ENCODE results near the gene EDEM2.
"Not testable (repeated sequence)": the region's sequence is repeated elsewhere in the genome, so short reads cannot be mapped to it uniquely, and the experiment has no call there.

Gene EDEM2, protein sequence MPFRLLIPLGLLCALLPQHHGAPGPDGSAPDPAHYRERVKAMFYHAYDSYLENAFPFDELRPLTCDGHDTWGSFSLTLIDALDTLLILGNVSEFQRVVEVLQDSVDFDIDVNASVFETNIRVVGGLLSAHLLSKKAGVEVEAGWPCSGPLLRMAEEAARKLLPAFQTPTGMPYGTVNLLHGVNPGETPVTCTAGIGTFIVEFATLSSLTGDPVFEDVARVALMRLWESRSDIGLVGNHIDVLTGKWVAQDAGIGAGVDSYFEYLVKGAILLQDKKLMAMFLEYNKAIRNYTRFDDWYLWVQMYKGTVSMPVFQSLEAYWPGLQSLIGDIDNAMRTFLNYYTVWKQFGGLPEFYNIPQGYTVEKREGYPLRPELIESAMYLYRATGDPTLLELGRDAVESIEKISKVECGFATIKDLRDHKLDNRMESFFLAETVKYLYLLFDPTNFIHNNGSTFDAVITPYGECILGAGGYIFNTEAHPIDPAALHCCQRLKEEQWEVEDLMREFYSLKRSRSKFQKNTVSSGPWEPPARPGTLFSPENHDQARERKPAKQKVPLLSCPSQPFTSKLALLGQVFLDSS

GRCh38 chr20:35146920-35147574, at the start of gene EDEM2:
EDEM2 (minus strand) TSS chr20:35147336; CDS start chr20:35147258, 78 bp downstream.
- peaks cover 36% of the 10 kb centered on the region for H3K4me1 Mint-ChIP-seq (ENCODE audit: low read depth)
- peak within 1 kb of the TSS; percentile 93 for H3K27ac Mint-ChIP-seq
- H3K4me3 Mint-ChIP-seq = peak within 1 kb of the TSS; percentile 91
- H3K27me3 Mint-ChIP-seq = no peaks in the 10 kb centered on the region
- H3K9me3 Mint-ChIP-seq = no peaks in the 10 kb centered on the region
- H3K36me3 Mint-ChIP-seq (ENCODE audit: low read depth) = peaks cover 14% of the 10 kb centered on the region

- H3K36me3 Mint-ChIP-seq (ENCODE audit: low read depth) = peaks cover 15% of the 10 kb centered on the region
- H3K27me3 Mint-ChIP-seq = no peaks in the 10 kb centered on the region
- no peaks in the 10 kb centered on the region for H3K4me1 Mint-ChIP-seq (ENCODE audit: low read depth)
- no peak overlapping the region for H3K4me3 Mint-ChIP-seq
- H3K9me3 Mint-ChIP-seq = peaks cover 21% of the 10 kb centered on the region
- H3K27ac Mint-ChIP-seq = no peak overlapping the region
These were observed 49.2 kb upstream of the EDEM2 start for GRCh38 chr20:35196313-35196712.

DNA sequence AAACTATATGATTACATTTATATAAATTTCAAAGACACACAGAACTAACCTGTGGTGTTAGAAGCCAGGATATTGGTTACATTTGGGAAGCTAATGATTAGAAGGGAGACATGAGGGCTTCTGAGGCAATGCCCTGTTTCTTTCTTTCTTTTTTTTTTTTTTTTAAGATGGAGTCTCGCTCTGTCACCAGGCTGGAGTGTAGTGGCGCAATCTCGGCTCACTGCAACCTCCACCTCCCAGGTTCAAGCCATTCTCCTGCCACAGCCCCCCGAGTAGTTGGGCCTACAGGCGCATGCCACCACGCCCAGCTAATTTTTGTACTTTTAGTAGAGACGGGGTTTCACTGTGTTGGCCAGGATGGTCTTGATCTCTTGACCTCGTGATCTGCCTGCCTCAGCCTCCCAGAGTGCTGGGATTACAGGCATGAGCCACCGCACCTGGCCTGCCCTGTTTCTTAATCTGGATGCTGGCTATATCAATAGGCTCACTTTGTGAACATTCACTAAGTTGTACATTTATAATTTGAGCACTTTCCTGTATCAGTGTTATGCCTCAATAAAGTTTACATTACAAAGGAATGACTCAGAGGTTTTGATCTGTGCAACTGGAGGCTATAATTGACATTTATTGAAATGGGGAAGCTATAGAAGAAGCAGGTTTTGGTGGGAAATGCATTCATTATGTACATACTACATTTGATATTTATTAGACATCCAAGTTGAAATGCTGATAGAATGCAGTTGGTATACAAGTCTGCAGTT, 46.1 kb upstream of the EDEM2 start:
- H3K27ac Mint-ChIP-seq; H3K27me3 Mint-ChIP-seq; H3K4me1 Mint-ChIP-seq (ENCODE audit: low read depth); H3K4me3 Mint-ChIP-seq: not testable (repeated sequence)
- H3K36me3 Mint-ChIP-seq (ENCODE audit: low read depth) = peaks cover 12% of the 10 kb centered on the region
- H3K9me3 Mint-ChIP-seq = peaks cover 16% of the 10 kb centered on the region

GRCh38 chr20:35192118-35192872, 45.2 kb upstream of the EDEM2 start:
- peaks cover 14% of the 10 kb centered on the region for H3K9me3 Mint-ChIP-seq
- peaks cover 10% of the 10 kb centered on the region for H3K36me3 Mint-ChIP-seq (ENCODE audit: low read depth)
- H3K4me3 Mint-ChIP-seq = no peak overlapping the region
- H3K27ac Mint-ChIP-seq = no peak overlapping the region
- no peaks in the 10 kb centered on the region for H3K27me3 Mint-ChIP-seq
- no peaks in the 10 kb centered on the region for H3K4me1 Mint-ChIP-seq (ENCODE audit: low read depth)

DNA sequence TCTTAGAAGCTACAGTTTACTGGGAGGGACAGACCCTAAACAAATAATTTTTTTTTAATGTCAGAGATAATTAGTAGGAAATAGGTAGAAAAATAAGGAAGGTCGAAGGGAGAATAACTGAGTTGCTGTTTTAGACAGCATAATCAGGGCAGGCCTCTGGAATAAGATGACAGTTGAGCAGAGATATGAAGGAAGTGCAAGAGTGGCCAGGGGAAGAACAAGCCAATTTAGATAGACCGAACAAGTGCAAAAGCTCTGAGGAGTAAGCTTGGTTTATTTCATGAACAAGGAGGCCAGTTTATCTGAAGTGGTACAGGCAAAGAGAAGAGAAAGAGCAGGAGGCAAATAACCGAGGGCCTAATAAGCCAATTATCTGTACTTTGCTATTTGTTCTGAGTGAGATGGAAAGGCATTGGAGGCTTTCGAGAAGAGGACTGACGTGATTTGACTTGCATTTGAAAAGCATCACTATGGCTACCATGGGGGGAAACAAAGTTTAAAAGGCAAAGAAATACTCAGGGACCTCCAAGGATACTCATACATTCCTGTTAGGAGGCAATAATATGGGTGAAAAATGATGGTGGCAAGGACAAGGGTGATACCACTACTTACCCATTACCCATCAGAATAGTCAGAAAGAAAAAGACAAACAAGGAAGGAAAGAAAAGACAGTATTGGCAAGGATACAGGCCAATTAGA, 44.4 kb upstream of the EDEM2 start:
- Mint-ChIP-seq H3K4me1 (ENCODE audit: low read depth) (no peaks in the 10 kb centered on the region), H3K27ac (no peak overlapping the region), H3K4me3 (no peak overlapping the region), H3K36me3 (ENCODE audit: low read depth) (peaks cover 7% of the 10 kb centered on the region), H3K9me3 (peaks cover 7% of the 10 kb centered on the region), H3K27me3 (no peaks in the 10 kb centered on the region)

- Mint-ChIP-seq H3K9me3 (peaks cover 3% of the 10 kb centered on the region), H3K4me1 (ENCODE audit: low read depth) (no peaks in the 10 kb centered on the region), H3K27me3 (no peaks in the 10 kb centered on the region), H3K27ac (no peak overlapping the region), H3K4me3 (no peak overlapping the region), H3K36me3 (ENCODE audit: low read depth) (peaks cover 4% of the 10 kb centered on the region)
These were observed 43.4 kb upstream of the EDEM2 start for GRCh38 chr20:35190556-35190955.

GRCh38 chr20:35189223-35189622, 42.1 kb upstream of the EDEM2 start:
- H3K27ac Mint-ChIP-seq; H3K9me3 Mint-ChIP-seq; H3K4me3 Mint-ChIP-seq; H3K27me3 Mint-ChIP-seq; H3K4me1 Mint-ChIP-seq (ENCODE audit: low read depth); H3K36me3 Mint-ChIP-seq (ENCODE audit: low read depth): not testable (repeated sequence)

- no peaks in the 10 kb centered on the region for H3K36me3 Mint-ChIP-seq (ENCODE audit: low read depth)
- H3K4me1 Mint-ChIP-seq (ENCODE audit: low read depth) = no peaks in the 10 kb centered on the region
- no peak overlapping the region for H3K4me3 Mint-ChIP-seq
- no peaks in the 10 kb centered on the region for H3K27me3 Mint-ChIP-seq
- H3K9me3 Mint-ChIP-seq = no peaks in the 10 kb centered on the region
- no peak overlapping the region for H3K27ac Mint-ChIP-seq
These were observed 40.6 kb upstream of the EDEM2 start for GRCh38 chr20:35187584-35188190.

GRCh38 chr20:35186691-35187289, 39.7 kb upstream of the EDEM2 start:
- not testable (repeated sequence) for H3K4me3 Mint-ChIP-seq; H3K27me3 Mint-ChIP-seq; H3K4me1 Mint-ChIP-seq (ENCODE audit: low read depth); H3K36me3 Mint-ChIP-seq (ENCODE audit: low read depth); H3K9me3 Mint-ChIP-seq; H3K27ac Mint-ChIP-seq

- Mint-ChIP-seq H3K4me3 (no peak overlapping the region), H3K27ac (no peak overlapping the region), H3K4me1 (ENCODE audit: low read depth) (no peaks in the 10 kb centered on the region), H3K36me3 (ENCODE audit: low read depth) (peaks cover 6% of the 10 kb centered on the region), H3K27me3 (no peaks in the 10 kb centered on the region), H3K9me3 (no peaks in the 10 kb centered on the region)
These were observed 34.6 kb upstream of the EDEM2 start for GRCh38 chr20:35181731-35182130.

GRCh38 chr20:35180266-35180665, 33.1 kb upstream of the EDEM2 start:
- Mint-ChIP-seq H3K9me3 (no peaks in the 10 kb centered on the region), H3K27ac (no peak overlapping the region), H3K36me3 (ENCODE audit: low read depth) (peaks cover 6% of the 10 kb centered on the region), H3K4me1 (ENCODE audit: low read depth) (no peaks in the 10 kb centered on the region), H3K27me3 (no peaks in the 10 kb centered on the region), H3K4me3 (no peak overlapping the region)

GRCh38 chr20:35179292-35180212, 32.4 kb upstream of the EDEM2 start:
- no peak overlapping the region for H3K4me3 Mint-ChIP-seq
- H3K9me3 Mint-ChIP-seq = no peaks in the 10 kb centered on the region
- H3K36me3 Mint-ChIP-seq (ENCODE audit: low read depth) = peaks cover 6% of the 10 kb centered on the region
- H3K4me1 Mint-ChIP-seq (ENCODE audit: low read depth) = no peaks in the 10 kb centered on the region
- H3K27ac Mint-ChIP-seq = no peak overlapping the region
- no peaks in the 10 kb centered on the region for H3K27me3 Mint-ChIP-seq
